Type B pancreatic cell (in vitro differentiated cells): Measurements from ENCODE around the gene MPDZ. TPM values are rescaled to one million over a fixed set of nuclear protein-coding genes. Genes with fewer than 3 reads are reported as not detected.

Experiments
- DNase-seq: peaks from one replicate; pipeline ENCODE4 v3.0.0; 2021; ENCODE audit warnings: mixed read lengths; ENCODE audit not compliant: unreplicated experiment; ENCODE audit errors: extremely low spot score
- H3K27ac Mint-ChIP-seq: 2 replicates; pipeline ENCODE4 v1.8.0; 2021; ENCODE audit warnings: mild to moderate bottlenecking, mixed read lengths
- H3K27me3 Mint-ChIP-seq: 2 replicates; pipeline ENCODE4 v1.8.0; 2021; ENCODE audit warnings: mixed read lengths
- H3K36me3 Mint-ChIP-seq: 2 replicates; pipeline ENCODE4 v1.8.0; 2021; ENCODE audit warnings: mixed read lengths
- H3K4me1 Mint-ChIP-seq: one replicate; pipeline ENCODE4 v1.8.0; 2021; ENCODE audit warnings: mixed read lengths; ENCODE audit not compliant: unreplicated experiment
- H3K4me3 Mint-ChIP-seq: 2 replicates; pipeline ENCODE4 v1.8.0; 2021; ENCODE audit warnings: mild to moderate bottlenecking, mixed read lengths
- H3K9me3 Mint-ChIP-seq: 2 replicates; pipeline ENCODE4 v1.8.0; 2021; ENCODE audit warnings: mixed read lengths
- total RNA-seq: library from RNA; stranded (reverse); gene quantifications from 2 replicates; pipeline ENCODE4 v1.2.1, GENCODE V29; 2021; ENCODE audit warnings: low replicate concordance
- TF ChIP-seq, protein P1 (sequence below): fragments of 200-600 bp; sonication (generic); conservative IDR thresholded peaks from 2 replicates; pipeline ENCODE4 v1.5.0; 2021; ENCODE audit warnings: antibody characterized with exemption, mild to moderate bottlenecking

Gene MPDZ
- total RNA-seq, 1 donor from 2014 or later, result 53.0 TPM

DNA sequence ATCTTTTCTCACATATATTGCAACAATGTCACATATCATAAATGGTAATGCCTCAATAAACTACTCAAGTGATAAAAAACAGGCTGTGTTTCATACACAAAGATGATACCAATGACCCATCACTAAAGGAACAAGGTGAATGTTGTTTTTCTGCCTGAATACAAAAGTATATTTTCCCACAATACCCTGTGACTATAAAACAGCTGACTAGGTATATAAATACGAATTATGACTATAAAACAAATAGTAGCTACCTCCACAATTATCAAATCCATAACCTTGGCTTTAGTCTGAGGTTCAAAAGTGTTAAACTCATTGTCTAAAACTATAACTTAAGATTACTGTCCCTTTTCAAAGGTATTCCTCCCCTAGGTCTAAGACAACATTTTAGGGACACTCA is 58.7 kb downstream of the MPDZ start:
- no peak overlapping the region for H3K27ac Mint-ChIP-seq
- TF ChIP-seq, protein P1, sequence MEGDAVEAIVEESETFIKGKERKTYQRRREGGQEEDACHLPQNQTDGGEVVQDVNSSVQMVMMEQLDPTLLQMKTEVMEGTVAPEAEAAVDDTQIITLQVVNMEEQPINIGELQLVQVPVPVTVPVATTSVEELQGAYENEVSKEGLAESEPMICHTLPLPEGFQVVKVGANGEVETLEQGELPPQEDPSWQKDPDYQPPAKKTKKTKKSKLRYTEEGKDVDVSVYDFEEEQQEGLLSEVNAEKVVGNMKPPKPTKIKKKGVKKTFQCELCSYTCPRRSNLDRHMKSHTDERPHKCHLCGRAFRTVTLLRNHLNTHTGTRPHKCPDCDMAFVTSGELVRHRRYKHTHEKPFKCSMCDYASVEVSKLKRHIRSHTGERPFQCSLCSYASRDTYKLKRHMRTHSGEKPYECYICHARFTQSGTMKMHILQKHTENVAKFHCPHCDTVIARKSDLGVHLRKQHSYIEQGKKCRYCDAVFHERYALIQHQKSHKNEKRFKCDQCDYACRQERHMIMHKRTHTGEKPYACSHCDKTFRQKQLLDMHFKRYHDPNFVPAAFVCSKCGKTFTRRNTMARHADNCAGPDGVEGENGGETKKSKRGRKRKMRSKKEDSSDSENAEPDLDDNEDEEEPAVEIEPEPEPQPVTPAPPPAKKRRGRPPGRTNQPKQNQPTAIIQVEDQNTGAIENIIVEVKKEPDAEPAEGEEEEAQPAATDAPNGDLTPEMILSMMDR, result no peak
- no peak overlapping the region for H3K4me3 Mint-ChIP-seq
- H3K36me3 Mint-ChIP-seq, result peaks cover 37% of the 10 kb centered on the region
- H3K4me1 Mint-ChIP-seq, result no peaks in the 10 kb centered on the region
- no peaks in the 10 kb centered on the region for H3K27me3 Mint-ChIP-seq
- DNase-seq, result no peak
- H3K9me3 Mint-ChIP-seq, result no peaks in the 10 kb centered on the region

DNA sequence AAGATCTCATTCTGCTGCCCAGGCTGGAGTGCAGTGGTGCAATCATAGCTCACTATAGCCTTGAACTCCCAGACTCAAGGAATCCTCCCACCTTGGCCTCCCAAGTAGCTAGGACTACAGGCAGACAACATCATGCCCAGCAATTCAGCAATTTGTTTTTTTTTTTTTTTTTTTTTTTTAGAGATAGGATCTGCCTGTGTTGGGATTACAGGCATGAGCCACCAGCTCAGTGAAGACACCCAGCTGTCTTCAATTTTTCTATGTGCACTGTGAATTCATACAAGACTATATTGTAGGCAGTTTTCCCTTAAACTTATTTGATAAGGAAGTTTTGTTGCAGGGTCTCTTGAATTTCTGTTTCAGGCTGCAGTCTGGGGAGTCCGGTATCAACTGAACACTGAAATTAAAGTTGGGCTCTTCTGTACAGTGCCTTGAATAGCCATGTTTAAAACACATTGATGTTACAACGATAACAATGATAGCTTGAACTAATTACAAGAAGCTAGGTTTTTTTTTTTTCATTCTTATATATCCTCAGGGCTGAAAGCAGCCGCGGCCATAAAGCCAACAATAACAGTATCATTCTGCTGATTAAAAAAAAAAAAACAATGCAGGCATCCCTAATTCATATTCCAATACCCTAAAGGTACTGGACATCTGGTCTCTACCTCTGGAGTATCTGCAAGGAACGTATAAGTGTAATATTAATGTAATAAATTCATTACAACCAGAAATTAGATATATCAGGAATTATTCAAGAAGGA is 63.5 kb downstream of the MPDZ start:
- H3K4me1 Mint-ChIP-seq, result no peaks in the 10 kb centered on the region
- peaks cover 39% of the 10 kb centered on the region for H3K36me3 Mint-ChIP-seq
- H3K27me3 Mint-ChIP-seq, result no peaks in the 10 kb centered on the region
- H3K27ac Mint-ChIP-seq, result no peak overlapping the region
- no peak overlapping the region for H3K4me3 Mint-ChIP-seq
- TF ChIP-seq, protein P1, result no peak
- no peaks in the 10 kb centered on the region for H3K9me3 Mint-ChIP-seq
- no peak for DNase-seq

DNA sequence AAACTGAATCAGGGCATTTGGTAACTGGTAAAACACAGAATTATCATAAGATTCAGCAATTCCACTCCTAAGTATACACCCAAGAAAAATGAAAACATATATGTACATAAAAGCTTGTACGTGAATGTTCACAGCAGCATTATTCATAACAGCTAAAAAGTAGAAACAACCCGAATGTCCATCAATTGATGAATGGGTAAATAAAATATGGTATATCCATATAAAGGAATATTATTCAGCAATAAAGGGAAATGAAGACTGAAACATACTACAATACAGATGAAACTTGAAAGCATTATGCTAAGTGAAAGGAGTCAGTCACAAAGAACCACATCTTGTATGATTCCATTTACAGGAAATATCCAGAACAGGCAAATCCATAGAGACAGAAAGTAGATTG is 65.5 kb downstream of the MPDZ start:
- H3K9me3 Mint-ChIP-seq, result no peaks in the 10 kb centered on the region
- H3K27me3 Mint-ChIP-seq, result no peaks in the 10 kb centered on the region
- no peak overlapping the region for H3K27ac Mint-ChIP-seq
- DNase-seq, result no peak
- TF ChIP-seq, protein P1, result no peak
- peaks cover 37% of the 10 kb centered on the region for H3K36me3 Mint-ChIP-seq
- no peaks in the 10 kb centered on the region for H3K4me1 Mint-ChIP-seq
- no peak overlapping the region for H3K4me3 Mint-ChIP-seq

DNA sequence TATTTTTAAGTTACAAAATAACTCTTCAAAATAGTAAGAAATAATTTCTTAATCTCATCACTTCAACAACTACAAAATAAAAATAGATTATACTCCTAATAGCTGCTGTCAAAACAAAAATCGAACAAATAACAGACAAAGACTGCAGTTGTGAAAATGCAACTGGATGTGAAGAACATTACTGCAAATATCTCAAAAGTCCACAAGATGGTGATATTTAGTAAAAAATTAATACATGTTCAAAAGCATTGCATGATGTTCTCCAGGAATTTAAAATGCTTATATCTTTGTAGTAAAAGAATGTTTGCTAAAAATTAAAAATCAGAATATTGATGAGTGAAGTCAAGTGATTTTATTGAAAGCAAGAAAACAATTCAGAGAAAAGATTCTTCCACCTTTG is 66.2 kb downstream of the MPDZ start:
- no peak overlapping the region for H3K27ac Mint-ChIP-seq
- H3K4me1 Mint-ChIP-seq, result no peaks in the 10 kb centered on the region
- no peaks in the 10 kb centered on the region for H3K27me3 Mint-ChIP-seq
- TF ChIP-seq, protein P1, result peak; percentile 61
- no peak for DNase-seq
- H3K4me3 Mint-ChIP-seq, result no peak overlapping the region
- no peaks in the 10 kb centered on the region for H3K9me3 Mint-ChIP-seq
- peaks cover 39% of the 10 kb centered on the region for H3K36me3 Mint-ChIP-seq

DNA sequence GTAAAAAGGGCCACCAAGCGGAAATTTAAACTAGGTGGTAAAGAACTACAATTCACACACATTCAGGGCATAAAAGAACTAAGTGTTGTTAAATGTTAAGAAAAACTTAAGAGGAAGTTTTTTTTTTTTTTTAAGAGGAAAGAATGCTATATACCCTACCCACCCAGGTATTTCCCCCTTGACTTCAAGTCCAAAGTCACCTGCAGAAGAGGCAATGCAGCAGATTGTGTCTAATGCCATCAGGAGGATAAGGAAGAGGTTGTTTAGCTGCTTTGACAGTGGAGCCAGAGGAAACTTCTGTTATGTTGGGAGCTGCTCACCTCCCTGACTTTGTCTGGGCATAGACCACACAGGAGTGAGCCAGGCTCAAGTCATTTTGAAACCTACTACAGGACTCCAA is 69.2 kb downstream of the MPDZ start:
- Mint-ChIP-seq H3K9me3 (no peaks in the 10 kb centered on the region), H3K4me1 (no peaks in the 10 kb centered on the region), H3K27ac (no peak overlapping the region), H3K36me3 (peaks cover 43% of the 10 kb centered on the region), H3K4me3 (no peak overlapping the region), H3K27me3 (no peaks in the 10 kb centered on the region)
- TF ChIP-seq, protein P1, result no peak
- no peak for DNase-seq
